Muscle of leg (tissue), 11 donors: ENCODE results near the gene ATP8B4. TPM values are rescaled to one million over a fixed set of nuclear protein-coding genes. Genes with fewer than 3 reads are reported as not detected.
"Not testable (repeated sequence)": the region's sequence is repeated elsewhere in the genome, so short reads cannot be mapped to it uniquely, and the experiment has no call there.

Experiments used
- DNase-seq: peaks from one replicate; pipeline ENCODE4 v3.0.0; 2013
- H3K27ac ChIP-seq: one replicate; pipeline ENCODE4 v1.5.1; 2013; ENCODE audit warnings: mild to moderate bottlenecking, low read length, control low read depth
- H3K27me3 ChIP-seq: one replicate; pipeline ENCODE4 v1.6.1; 2013; ENCODE audit warnings: low read length; ENCODE audit not compliant: control insufficient read depth, insufficient read depth
- H3K36me3 ChIP-seq: one replicate; pipeline ENCODE4 v1.6.1; 2013; ENCODE audit warnings: low read length; ENCODE audit not compliant: control insufficient read depth, insufficient read depth
- H3K4me1 ChIP-seq: one replicate; pipeline ENCODE4 v1.6.1; 2013; ENCODE audit warnings: low read length; ENCODE audit not compliant: control insufficient read depth, insufficient read depth
- H3K4me3 ChIP-seq: one replicate; pipeline ENCODE4 v1.5.1; 2013; ENCODE audit warnings: low read length, control low read depth
- H3K9me3 ChIP-seq: replicated peaks from 2 replicates; pipeline ENCODE4 v1.6.1; 2013; ENCODE audit warnings: low read depth, low read length; ENCODE audit not compliant: control insufficient read depth
- WGBS: methylation state at CpG from one replicate; pipeline ENCODE4 v1.1.5; 2013; ENCODE audit warnings: missing lambda C conversion rate; ENCODE audit not compliant: insufficient coverage; 5-methylcytosine and 5-hydroxymethylcytosine counted together
- polyA plus RNA-seq, 8 donors: library from polyadenylated mRNA; unstranded; fragments of 120-200 nt; gene quantifications; one replicate each; pipeline versions ENCODE4 v1.2.1 to v1.2.3, GENCODE V29; 2013; ENCODE audit warnings: inconsistent platforms in 1 of 8, low replicate concordance in 1 of 8; ENCODE audit not compliant: insufficient read length in 8 of 8, insufficient read depth in 1 of 8
- total RNA-seq: library from RNA; stranded (reverse); fragments of 120-200 nt; gene quantifications from one replicate; pipeline ENCODE4 v1.2.4, GENCODE V29; 2013

ATP8B4 gene
- total and polyA plus RNA-seq, 9 donors, result 2.6 to 5.2 (median 3.6) TPM

GRCh38 chr15:50109076-50109987, 9.7 kb downstream of the ATP8B4 start:
- H3K27ac ChIP-seq, result no peak overlapping the region
- no peak for DNase-seq
- H3K4me3 ChIP-seq, result no peak overlapping the region

GRCh38 chr15:50108461-50108860, 10.6 kb downstream of the ATP8B4 start:
- Histone ChIP-seq H3K27me3 (no peaks in the 10 kb centered on the region), H3K27ac (no peak overlapping the region), H3K4me1 (peaks cover 2% of the 10 kb centered on the region), H3K36me3 (no peaks in the 10 kb centered on the region), H3K9me3 (no peaks in the 10 kb centered on the region), H3K4me3 (no peak overlapping the region)
- no peak for DNase-seq
- 76% methylated on average over 3 of the region's 4 CpGs for WGBS

More at GRCh38 chr15:50109076-50109987, 9.7 kb downstream of the ATP8B4 start:
- Histone ChIP-seq H3K27me3 (no peaks in the 10 kb centered on the region), H3K9me3 (no peaks in the 10 kb centered on the region), H3K4me1 (peaks cover 2% of the 10 kb centered on the region), H3K36me3 (no peaks in the 10 kb centered on the region)
- WGBS, result 50% methylated on average over 1 of the region's 3 CpGs

DNA sequence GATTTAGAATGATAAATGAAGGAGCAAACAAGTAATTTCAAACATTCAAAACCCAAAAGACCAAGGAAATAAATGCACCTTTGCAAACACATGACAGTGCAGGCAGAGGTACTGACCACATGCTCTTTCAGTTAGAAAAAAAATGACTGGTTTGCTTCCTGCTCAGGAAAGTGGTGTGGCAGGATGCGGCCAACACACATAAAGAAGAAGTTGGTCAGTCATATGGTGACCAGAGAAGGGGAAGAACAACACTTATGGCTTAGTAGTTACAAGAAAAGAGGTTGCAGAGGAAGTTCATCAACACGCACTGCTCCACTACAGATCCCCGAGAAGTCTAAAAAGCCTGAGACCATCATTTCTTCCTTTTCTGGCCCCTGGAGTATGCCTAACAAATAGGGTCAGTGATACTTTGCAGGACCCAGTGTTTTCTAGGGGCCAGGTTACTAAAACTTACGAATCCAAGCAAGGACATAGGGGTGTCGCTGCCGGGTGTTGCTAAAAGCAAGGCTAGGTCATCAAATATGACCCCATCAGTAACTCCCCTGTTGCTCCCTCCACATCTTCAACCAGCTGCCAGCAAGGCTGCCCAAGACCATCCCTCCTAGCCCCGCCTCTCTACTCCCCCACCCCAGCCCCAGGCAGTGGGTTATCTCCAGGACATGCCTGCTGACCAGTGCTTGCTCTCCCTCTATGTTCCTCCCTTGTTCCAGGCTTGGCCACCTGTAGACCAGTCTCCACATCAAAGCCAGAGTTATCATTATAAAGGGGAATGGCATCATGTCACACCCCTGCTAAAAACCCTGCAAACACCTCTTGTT, 11.2 kb downstream of the ATP8B4 start:
- H3K36me3 ChIP-seq, result no peaks in the 10 kb centered on the region
- WGBS, result 75% methylated on average over 6 of the region's 7 CpGs
- no peak overlapping the region for H3K4me3 ChIP-seq
- no peaks in the 10 kb centered on the region for H3K27me3 ChIP-seq
- no peaks in the 10 kb centered on the region for H3K9me3 ChIP-seq
- H3K27ac ChIP-seq, result no peak overlapping the region
- H3K4me1 ChIP-seq, result peaks cover 2% of the 10 kb centered on the region
- DNase-seq, result peak; percentile 77

DNA sequence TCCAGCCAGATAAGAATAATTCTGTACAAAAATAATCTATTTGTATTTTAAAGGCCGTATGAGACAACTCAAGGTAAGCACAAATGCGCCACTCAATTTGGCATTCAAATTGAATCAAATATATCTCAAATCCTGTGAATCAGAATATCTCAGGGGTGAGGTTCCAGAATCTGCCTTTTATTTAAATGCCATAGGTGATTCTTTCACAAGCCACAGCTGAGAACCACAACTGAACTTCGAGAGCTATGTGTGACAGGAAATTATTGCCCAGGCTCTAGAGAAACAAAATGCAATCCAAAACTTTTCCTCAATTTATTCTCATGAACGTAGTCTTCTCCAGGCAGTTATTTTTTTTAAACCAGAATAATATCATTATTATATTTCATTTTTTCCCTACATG, 11.9 kb downstream of the ATP8B4 start:
- H3K36me3 ChIP-seq, result no peaks in the 10 kb centered on the region
- no peak overlapping the region for H3K4me3 ChIP-seq
- DNase-seq, result no peak
- H3K27ac ChIP-seq, result peak overlapping the region; percentile 7
- WGBS, result no CpG with 5 or more reads among the region's 4 CpGs
- H3K27me3 ChIP-seq, result no peaks in the 10 kb centered on the region
- H3K4me1 ChIP-seq, result peaks cover 2% of the 10 kb centered on the region
- H3K9me3 ChIP-seq, result no peaks in the 10 kb centered on the region

GRCh38 chr15:50106457-50106856, 12.6 kb downstream of the ATP8B4 start:
- no peak for DNase-seq
- no CpG with 5 or more reads among the region's 5 CpGs for WGBS
- Histone ChIP-seq H3K27me3 (no peaks in the 10 kb centered on the region), H3K4me1 (peaks cover 2% of the 10 kb centered on the region), H3K27ac (no peak overlapping the region), H3K36me3 (no peaks in the 10 kb centered on the region), H3K9me3 (no peaks in the 10 kb centered on the region), H3K4me3 (no peak overlapping the region)

DNA sequence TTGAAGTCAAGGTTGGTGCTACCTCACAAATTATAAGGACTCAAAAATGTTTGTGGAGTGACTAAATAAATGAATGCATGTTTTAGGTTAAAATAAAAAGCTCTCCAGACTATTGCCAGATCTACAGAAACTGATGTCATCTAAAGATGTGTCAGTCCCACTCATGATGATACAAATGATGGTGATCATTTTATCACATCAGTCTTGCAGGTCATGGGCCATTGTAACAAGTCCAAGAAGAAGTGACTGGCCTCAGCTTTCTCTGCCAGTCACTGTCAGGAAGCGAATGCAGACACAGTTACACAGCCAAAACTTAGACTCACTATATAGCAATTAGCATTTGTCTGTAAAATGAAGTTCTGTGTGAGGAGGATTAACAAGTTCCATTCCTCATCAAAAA, 18.5 kb downstream of the ATP8B4 start:
- H3K4me1 ChIP-seq, result no peaks in the 10 kb centered on the region
- WGBS, result no CpG with 5 or more reads among the region's 1 CpG
- no peak overlapping the region for H3K27ac ChIP-seq
- no peaks in the 10 kb centered on the region for H3K36me3 ChIP-seq
- no peaks in the 10 kb centered on the region for H3K9me3 ChIP-seq
- no peak overlapping the region for H3K4me3 ChIP-seq
- no peak for DNase-seq
- no peaks in the 10 kb centered on the region for H3K27me3 ChIP-seq

DNA sequence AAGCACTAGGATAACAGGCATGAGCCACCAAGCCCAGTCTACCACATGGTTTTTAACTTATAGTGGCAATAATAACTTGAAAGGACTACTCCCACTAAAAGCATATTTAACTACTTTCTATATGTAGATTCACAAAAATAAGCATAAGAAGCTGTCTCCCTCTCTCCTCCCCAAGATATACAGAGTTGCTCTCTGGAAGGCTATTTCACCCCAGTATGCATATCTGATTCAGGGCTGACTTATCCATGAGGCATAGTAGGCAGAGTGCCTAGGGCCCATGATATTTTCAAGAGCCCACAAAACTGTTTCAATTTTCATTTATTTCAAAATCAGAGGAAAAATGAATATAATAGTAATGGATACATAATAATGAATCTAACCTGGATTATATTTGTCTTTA, 20.5 kb downstream of the ATP8B4 start:
- H3K4me1 ChIP-seq, result no peaks in the 10 kb centered on the region
- no peaks in the 10 kb centered on the region for H3K9me3 ChIP-seq
- no peak overlapping the region for H3K27ac ChIP-seq
- no peak overlapping the region for H3K4me3 ChIP-seq
- H3K36me3 ChIP-seq, result no peaks in the 10 kb centered on the region
- no peaks in the 10 kb centered on the region for H3K27me3 ChIP-seq
- no peak for DNase-seq

DNA sequence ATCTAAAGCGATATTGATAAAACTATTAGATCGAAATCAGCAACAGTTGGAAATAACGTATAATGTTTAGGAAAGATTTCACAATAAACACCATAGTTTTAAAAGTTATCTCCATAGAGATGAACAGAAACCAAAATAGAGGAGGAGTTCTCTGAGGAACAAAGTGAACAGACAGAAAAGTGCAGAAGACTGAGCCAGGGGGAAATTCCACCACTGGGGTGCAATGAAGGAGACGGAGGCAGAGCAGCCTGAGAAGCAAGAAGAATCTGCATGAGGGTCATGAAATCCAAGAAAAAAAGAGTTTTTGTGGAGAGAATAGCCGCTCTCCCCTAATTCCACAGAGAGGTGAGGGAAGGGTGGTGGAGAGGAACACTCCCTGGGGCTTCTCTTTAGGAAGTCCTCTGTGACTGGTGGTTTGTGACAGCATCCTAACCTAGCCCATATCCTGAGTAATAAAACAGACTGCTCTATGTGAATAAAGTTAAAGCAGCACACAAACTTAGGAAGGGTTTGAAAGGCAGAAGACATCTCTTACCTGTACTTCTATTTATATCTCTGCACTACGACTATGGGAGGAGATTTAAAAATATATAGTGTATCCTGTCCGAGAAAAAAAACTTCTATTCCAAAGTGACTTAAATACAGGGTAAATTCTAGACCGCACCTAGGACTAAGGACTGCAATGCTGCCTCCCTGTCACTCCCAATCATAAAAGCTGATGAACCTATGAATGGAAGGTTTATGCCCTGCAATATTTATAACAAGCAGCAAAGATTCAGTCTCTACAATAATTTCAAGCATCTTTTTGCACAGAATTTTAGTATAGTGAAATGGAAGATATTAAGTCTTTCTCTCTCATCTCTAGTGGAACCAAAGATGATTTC, 22.9 kb downstream of the ATP8B4 start:
- Histone ChIP-seq H3K4me1 (no peaks in the 10 kb centered on the region), H3K27me3 (no peaks in the 10 kb centered on the region), H3K27ac (no peak overlapping the region), H3K36me3 (no peaks in the 10 kb centered on the region), H3K9me3 (no peaks in the 10 kb centered on the region), H3K4me3 (no peak overlapping the region)
- DNase-seq, result no peak
- WGBS, result no CpG with 5 or more reads among the region's 8 CpGs

GRCh38 chr15:50089386-50089785, 29.6 kb downstream of the ATP8B4 start:
- not testable (repeated sequence) for H3K9me3 ChIP-seq, H3K4me1 ChIP-seq, H3K36me3 ChIP-seq, H3K27me3 ChIP-seq, H3K4me3 ChIP-seq, H3K27ac ChIP-seq, DNase-seq
- WGBS, result no CpG with 5 or more reads among the region's 3 CpGs
